Liver (tissue), 9 donors: ENCODE measurements around the gene CFP. TPM values are rescaled to one million over a fixed set of nuclear protein-coding genes. Genes with fewer than 3 reads are reported as not detected.

Experiments
- DNase-seq: peaks from one replicate; pipeline ENCODE4 v3.0.0-alpha.2; 2017; ENCODE audit warnings: low spot score
- H3K27ac ChIP-seq, 2 donors: one replicate each; pipeline ENCODE4 v1.7.0; 2013; ENCODE audit warnings: inconsistent platforms in 2 of 2, low read length in 2 of 2, control low read depth in 1 of 2, low read depth in 1 of 2, mild to moderate bottlenecking in 1 of 2
- H3K27me3 ChIP-seq, 4 donors: one replicate each; pipeline versions ENCODE4 v1.6.1 to v1.7.0; 2013; ENCODE audit warnings: low read length in 3 of 4, inconsistent platforms in 1 of 4, mild to moderate bottlenecking in 1 of 4, moderate library complexity in 1 of 4; ENCODE audit not compliant: control insufficient read depth in 4 of 4, insufficient read depth in 4 of 4
- H3K36me3 ChIP-seq, 4 donors: one replicate each; pipeline versions ENCODE4 v1.6.1 to v1.7.0; 2013; ENCODE audit warnings: low read length in 3 of 4, mild to moderate bottlenecking in 3 of 4, low read depth in 1 of 4, moderate library complexity in 1 of 4; ENCODE audit not compliant: control insufficient read depth in 4 of 4, insufficient read depth in 3 of 4
- H3K4me1 ChIP-seq, 4 donors: one replicate each; pipeline versions ENCODE4 v1.6.1 to v1.7.0; 2013; ENCODE audit warnings: low read length in 3 of 4, mild to moderate bottlenecking in 3 of 4, moderate library complexity in 1 of 4; ENCODE audit not compliant: control insufficient read depth in 4 of 4, insufficient read depth in 4 of 4
- H3K4me3 ChIP-seq, 3 donors: one replicate each; pipeline versions ENCODE4 v1.6.1 to v1.7.0; 2013; ENCODE audit warnings: low read length in 3 of 3, control low read depth in 1 of 3, low read depth in 1 of 3, mild to moderate bottlenecking in 1 of 3
- H3K9ac ChIP-seq, 2 donors: one replicate each; pipeline ENCODE4 v1.7.0; 2013; ENCODE audit warnings: low read length in 2 of 2, mild to moderate bottlenecking in 2 of 2, moderate library complexity in 2 of 2, control low read depth in 1 of 2, low read depth in 1 of 2
- H3K9me3 ChIP-seq, 4 donors: one replicate each; pipeline versions ENCODE4 v1.6.1 to v1.7.0; 2013; ENCODE audit warnings: low read length in 3 of 4; ENCODE audit not compliant: control insufficient read depth in 4 of 4
- EGR1 ChIP-seq, 2 donors: IDR thresholded peaks; 2 replicates each; pipeline ENCODE4 v1.6.1; 2016 to 2018; ENCODE audit warnings: antibody characterized with exemption in 2 of 2, low read depth in 2 of 2
- FOXA1 ChIP-seq: IDR thresholded peaks from 2 replicates; pipeline ENCODE4 v1.6.1; 2016; ENCODE audit warnings: antibody characterized with exemption
- FOXA2 ChIP-seq: IDR thresholded peaks from 2 replicates; pipeline ENCODE4 v1.6.1; 2016; ENCODE audit warnings: antibody characterized with exemption
- HNF4A ChIP-seq, 2 donors: conservative IDR thresholded peaks; 2 replicates each; pipeline ENCODE4 v1.6.1; 2016; ENCODE audit warnings: antibody characterized with exemption in 2 of 2, mild to moderate bottlenecking in 2 of 2
- HNF4G ChIP-seq: IDR thresholded peaks from 2 replicates; pipeline ENCODE4 v1.6.1; 2016; ENCODE audit warnings: antibody characterized with exemption
- JUND ChIP-seq, 2 donors: IDR thresholded peaks; 2 replicates each; pipeline ENCODE4 v1.6.1; 2016; ENCODE audit warnings: antibody characterized with exemption in 2 of 2
- NR2F2 ChIP-seq: IDR thresholded peaks from 2 replicates; pipeline ENCODE4 v1.6.1; 2016; ENCODE audit warnings: antibody characterized with exemption
- RAD21 ChIP-seq, 2 donors: IDR thresholded peaks; 2 replicates each; pipeline ENCODE4 v1.6.1; 2016; ENCODE audit warnings: antibody characterized with exemption in 2 of 2, mild to moderate bottlenecking in 2 of 2
- RXRA ChIP-seq, 2 donors: IDR thresholded peaks; 2 replicates each; pipeline ENCODE4 v1.6.1; 2017 to 2018; ENCODE audit warnings: antibody characterized with exemption in 2 of 2, mild to moderate bottlenecking in 1 of 2
- SP1 ChIP-seq: IDR thresholded peaks from 2 replicates; pipeline ENCODE4 v1.6.1; 2018; ENCODE audit warnings: antibody characterized with exemption, mild to moderate bottlenecking
- TAF1 ChIP-seq: conservative IDR thresholded peaks from 2 replicates; pipeline ENCODE4 v1.6.1; 2016; ENCODE audit warnings: antibody characterized with exemption, mild to moderate bottlenecking
- YY1 ChIP-seq: IDR thresholded peaks from 2 replicates; pipeline ENCODE4 v1.6.1; 2016; ENCODE audit warnings: antibody characterized with exemption, mild to moderate bottlenecking
- WGBS: extraction: QIAGEN DNeasy Blood & Tissue Kit; methylation state at CpG from one replicate; pipeline ENCODE4 v1.1.7; 2013; 5-methylcytosine and 5-hydroxymethylcytosine counted together
- polyA plus RNA-seq, 2 donors: library from polyadenylated mRNA; stranded (reverse) in 1 of 2; unstranded in 1 of 2; fragments of 200-250 nt in 1 of 2; fragments of >200 nt in 1 of 2; fragmentation: Nextera tagmentation in 1 of 2; extraction: Ambion mirVana in 1 of 2; gene quantifications; one replicate each; pipeline versions ENCODE4 v1.2.1 to v1.2.3, GENCODE V29; 2013 to 2015
- total RNA-seq, 2 donors: library from RNA; depleted of rRNA; stranded (reverse); fragments of >200 nt; gene quantifications; one replicate each; pipeline ENCODE4 v1.2.3, GENCODE V29; 2014
- TF ChIP-seq, protein P1 (sequence below): IDR thresholded peaks from 2 replicates; pipeline ENCODE4 v1.6.1; 2016; ENCODE audit warnings: antibody characterized with exemption
- TF ChIP-seq, protein P2 (sequence below): IDR thresholded peaks from 2 replicates; pipeline ENCODE4 v1.6.1; 2016; ENCODE audit warnings: antibody characterized with exemption
- TF ChIP-seq, protein P3 (sequence below): IDR thresholded peaks from 2 replicates; pipeline ENCODE4 v1.6.1; 2016; ENCODE audit warnings: antibody characterized with exemption, mild to moderate bottlenecking
- donor health status: healthy.
- donor health status: healthy.
- donor health status: healthy.
- donor health status: healthy.
- donor health status: healthy.

The CFP gene
- total and polyA plus RNA-seq, 4 donors, result 10.0 to 26.0 (median 16.6) TPM

DNA sequence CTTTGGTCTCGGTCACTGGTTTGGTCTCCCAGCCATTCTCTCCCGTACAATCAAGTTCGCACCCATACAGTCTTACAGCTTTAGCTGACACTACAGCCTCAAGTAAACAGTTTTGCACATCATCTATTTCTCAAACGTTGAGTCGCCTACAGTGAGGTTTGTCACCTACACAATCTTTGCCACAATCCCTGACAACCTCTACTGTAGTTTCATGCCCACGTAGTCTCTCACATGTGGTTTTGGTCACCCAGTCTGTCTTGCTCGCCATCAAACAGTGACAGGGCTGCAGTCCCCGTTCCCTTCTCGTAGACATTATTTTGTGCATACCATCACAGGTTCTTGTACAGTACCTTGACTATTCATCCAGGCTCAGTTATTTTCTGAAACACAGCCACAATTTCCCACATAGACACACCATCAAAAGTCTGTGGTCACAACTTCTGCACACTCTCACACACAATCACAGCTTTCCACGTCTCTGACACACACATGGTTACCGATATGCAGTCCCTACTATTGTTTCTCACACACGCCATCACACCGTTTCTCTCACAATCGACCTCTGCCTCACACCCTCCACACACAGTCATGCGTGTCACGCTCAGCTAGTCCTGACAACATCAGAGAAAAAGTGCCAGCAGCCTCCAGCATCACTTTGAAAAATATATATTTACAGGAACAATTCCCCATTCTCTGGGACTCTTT, 5.3 kb upstream of the CFP start:
- DNase-seq, result no peak
- H3K36me3 ChIP-seq, result peaks cover 11 to 31% (median 12%) of the 10 kb centered on the region in 4 donors
- WGBS, result 85% methylated on average over 16 of the region's 16 CpGs
- H3K27ac ChIP-seq, result no peak overlapping the region
- TF ChIP-seq FOXA2, result no peak
- H3K9me3 ChIP-seq, result peaks cover 0 to 6% (median 0%) of the 10 kb centered on the region in 4 donors
- H3K4me3 ChIP-seq, result no peak overlapping the region
- no peak overlapping the region for H3K9ac ChIP-seq
- H3K27me3 ChIP-seq, result no peaks in the 10 kb centered on the region
- H3K4me1 ChIP-seq, result peaks cover 0 to under 1% (median 0%) of the 10 kb centered on the region in 4 donors

DNA sequence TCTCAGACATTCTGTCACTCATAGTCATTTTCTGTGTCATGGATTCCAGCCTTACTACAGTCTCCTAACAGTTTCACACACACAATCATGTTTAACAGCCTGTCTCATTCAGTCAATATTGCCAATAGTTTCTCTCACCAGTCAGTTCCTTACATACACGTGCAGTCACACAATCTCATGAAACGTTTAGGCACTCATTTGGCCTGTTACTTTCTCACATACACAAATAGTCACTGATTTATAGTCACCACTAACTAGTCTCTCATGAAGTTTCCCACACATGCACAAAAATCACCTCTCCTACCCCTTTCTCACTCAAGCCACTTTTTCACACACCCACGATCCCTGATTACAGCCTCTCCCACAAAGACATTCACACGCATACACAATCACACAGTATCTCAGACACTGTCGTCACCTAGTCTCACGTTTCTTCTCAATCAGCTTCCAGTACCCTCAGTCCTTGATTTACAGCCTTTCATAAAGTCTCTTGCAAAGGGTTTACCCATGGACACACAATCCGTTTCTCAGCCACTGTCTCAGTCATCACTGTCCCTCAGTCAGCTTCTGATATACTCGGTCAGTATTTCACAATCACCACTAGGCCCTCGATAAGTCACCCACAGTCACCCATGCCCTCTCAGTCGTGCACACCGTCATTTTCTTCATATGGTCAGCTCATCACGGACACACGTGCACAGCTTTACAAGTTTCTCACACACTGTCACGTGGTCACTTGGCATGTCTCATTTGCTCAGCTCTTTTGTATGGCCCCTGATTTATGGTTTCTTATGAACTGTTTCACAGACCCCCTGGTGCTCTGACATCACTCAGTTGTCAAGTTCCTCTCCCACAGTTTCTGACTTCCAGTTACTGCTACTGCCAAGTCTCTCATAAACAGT, 4.2 kb upstream of the CFP start:
- peaks cover 0 to 5% (median 0%) of the 10 kb centered on the region in 4 donors for H3K4me1 ChIP-seq
- WGBS, result 69% methylated on average over 14 of the region's 14 CpGs
- no peak overlapping the region for H3K27ac ChIP-seq
- no peak for DNase-seq
- H3K36me3 ChIP-seq, result peaks cover 3 to 21% (median 8%) of the 10 kb centered on the region in 4 donors
- no peak overlapping the region for H3K4me3 ChIP-seq
- TF ChIP-seq HNF4A (conservative IDR thresholded peaks at IDR 0.05) (no peak), RXRA (IDR thresholded peaks at IDR 0.05) (no peak), YY1 (no peak), FOXA2 (no peak), SP1 (no peak), FOXA1 (no peak), NR2F2 (no peak), TAF1 (no peak)
- TF ChIP-seq, protein P1, sequence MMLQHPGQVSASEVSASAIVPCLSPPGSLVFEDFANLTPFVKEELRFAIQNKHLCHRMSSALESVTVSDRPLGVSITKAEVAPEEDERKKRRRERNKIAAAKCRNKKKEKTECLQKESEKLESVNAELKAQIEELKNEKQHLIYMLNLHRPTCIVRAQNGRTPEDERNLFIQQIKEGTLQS, result no peak
- TF ChIP-seq, protein P2, sequence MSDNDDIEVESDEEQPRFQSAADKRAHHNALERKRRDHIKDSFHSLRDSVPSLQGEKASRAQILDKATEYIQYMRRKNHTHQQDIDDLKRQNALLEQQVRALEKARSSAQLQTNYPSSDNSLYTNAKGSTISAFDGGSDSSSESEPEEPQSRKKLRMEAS, result no peak
- no peaks in the 10 kb centered on the region for H3K27me3 ChIP-seq
- no peak overlapping the region for H3K9ac ChIP-seq
- H3K9me3 ChIP-seq, result peaks cover 0 to under 1% (median 0%) of the 10 kb centered on the region in 4 donors

DNA sequence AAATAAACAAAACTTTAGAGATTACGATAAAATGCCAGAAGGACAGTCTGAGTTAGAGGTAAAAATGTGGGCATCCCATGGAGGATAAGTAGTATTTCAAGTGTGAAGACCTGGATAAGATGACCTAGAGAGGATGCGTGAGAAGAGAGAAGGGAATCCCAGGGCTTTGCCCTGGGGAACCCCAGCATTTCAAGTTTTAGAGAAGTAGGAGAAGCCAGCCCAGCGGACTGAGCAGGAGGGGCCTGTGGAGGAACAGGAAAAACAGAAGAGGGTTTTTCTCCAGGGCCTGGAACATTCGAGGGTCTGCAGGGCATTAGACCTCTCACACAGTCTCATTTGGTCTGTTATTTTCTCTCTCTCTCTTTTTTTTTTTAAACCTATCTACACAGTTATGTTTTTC, 2.9 kb upstream of the CFP start:
- H3K4me1 ChIP-seq, result peaks cover 0 to 7% (median 0%) of the 10 kb centered on the region in 4 donors
- WGBS, result 59% methylated on average over 4 of the region's 4 CpGs
- DNase-seq, result no peak
- H3K36me3 ChIP-seq, result peaks cover 0 to 14% (median 4%) of the 10 kb centered on the region in 4 donors
- H3K9ac ChIP-seq, result no peak overlapping the region
- no peaks in the 10 kb centered on the region for H3K27me3 ChIP-seq
- H3K4me3 ChIP-seq, result no peak overlapping the region
- H3K27ac ChIP-seq, result no peak overlapping the region
- no peak for TF ChIP-seq YY1
- no peak for TF ChIP-seq FOXA2
- TF ChIP-seq JUND (IDR thresholded peaks at IDR 0.05), result no peak
- TF ChIP-seq, protein P2, result no peak
- TF ChIP-seq, protein P3, sequence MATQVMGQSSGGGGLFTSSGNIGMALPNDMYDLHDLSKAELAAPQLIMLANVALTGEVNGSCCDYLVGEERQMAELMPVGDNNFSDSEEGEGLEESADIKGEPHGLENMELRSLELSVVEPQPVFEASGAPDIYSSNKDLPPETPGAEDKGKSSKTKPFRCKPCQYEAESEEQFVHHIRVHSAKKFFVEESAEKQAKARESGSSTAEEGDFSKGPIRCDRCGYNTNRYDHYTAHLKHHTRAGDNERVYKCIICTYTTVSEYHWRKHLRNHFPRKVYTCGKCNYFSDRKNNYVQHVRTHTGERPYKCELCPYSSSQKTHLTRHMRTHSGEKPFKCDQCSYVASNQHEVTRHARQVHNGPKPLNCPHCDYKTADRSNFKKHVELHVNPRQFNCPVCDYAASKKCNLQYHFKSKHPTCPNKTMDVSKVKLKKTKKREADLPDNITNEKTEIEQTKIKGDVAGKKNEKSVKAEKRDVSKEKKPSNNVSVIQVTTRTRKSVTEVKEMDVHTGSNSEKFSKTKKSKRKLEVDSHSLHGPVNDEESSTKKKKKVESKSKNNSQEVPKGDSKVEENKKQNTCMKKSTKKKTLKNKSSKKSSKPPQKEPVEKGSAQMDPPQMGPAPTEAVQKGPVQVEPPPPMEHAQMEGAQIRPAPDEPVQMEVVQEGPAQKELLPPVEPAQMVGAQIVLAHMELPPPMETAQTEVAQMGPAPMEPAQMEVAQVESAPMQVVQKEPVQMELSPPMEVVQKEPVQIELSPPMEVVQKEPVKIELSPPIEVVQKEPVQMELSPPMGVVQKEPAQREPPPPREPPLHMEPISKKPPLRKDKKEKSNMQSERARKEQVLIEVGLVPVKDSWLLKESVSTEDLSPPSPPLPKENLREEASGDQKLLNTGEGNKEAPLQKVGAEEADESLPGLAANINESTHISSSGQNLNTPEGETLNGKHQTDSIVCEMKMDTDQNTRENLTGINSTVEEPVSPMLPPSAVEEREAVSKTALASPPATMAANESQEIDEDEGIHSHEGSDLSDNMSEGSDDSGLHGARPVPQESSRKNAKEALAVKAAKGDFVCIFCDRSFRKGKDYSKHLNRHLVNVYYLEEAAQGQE, result no peak
- TF ChIP-seq NR2F2, result no peak
- TF ChIP-seq RXRA (IDR thresholded peaks at IDR 0.05), result no peak
- TF ChIP-seq TAF1, result no peak
- TF ChIP-seq, protein P1, result no peak
- TF ChIP-seq HNF4G, result no peak
- no peak for TF ChIP-seq EGR1 (IDR thresholded peaks at IDR 0.05; ENCODE audit: low read depth in 2 of 2)
- no peak for TF ChIP-seq SP1
- no peak for TF ChIP-seq RAD21 (IDR thresholded peaks at IDR 0.05)
- no peak for TF ChIP-seq FOXA1
- no peaks in the 10 kb centered on the region for H3K9me3 ChIP-seq
